ENCODE results near the gene RPS6KA1.

DNA sequence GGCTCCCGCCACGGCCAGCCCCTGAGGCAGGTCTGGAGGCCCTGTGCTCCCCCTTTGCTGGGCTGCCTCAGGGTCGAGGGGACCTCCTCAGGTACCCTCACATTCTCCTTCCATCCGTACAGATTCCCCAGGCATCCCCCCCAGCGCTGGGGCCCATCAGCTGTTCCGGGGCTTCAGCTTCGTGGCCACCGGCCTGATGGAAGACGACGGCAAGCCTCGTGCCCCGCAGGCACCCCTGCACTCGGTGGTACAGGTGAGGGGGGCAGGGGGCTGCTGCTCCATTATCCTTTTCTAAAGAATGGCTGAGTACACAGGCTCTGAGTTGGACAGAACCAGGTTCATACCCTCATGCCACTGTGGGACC lies 29.1 kb downstream of the RPS6KA1 start:
- TF ChIP-seq, protein P1, sequence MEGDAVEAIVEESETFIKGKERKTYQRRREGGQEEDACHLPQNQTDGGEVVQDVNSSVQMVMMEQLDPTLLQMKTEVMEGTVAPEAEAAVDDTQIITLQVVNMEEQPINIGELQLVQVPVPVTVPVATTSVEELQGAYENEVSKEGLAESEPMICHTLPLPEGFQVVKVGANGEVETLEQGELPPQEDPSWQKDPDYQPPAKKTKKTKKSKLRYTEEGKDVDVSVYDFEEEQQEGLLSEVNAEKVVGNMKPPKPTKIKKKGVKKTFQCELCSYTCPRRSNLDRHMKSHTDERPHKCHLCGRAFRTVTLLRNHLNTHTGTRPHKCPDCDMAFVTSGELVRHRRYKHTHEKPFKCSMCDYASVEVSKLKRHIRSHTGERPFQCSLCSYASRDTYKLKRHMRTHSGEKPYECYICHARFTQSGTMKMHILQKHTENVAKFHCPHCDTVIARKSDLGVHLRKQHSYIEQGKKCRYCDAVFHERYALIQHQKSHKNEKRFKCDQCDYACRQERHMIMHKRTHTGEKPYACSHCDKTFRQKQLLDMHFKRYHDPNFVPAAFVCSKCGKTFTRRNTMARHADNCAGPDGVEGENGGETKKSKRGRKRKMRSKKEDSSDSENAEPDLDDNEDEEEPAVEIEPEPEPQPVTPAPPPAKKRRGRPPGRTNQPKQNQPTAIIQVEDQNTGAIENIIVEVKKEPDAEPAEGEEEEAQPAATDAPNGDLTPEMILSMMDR (IDR thresholded peaks at IDR 0.05 in 8 of 11, conservative IDR thresholded peaks at IDR 0.05 in 3 of 11): no peak
- TF ChIP-seq POLR2A (IDR thresholded peaks at IDR 0.05): no peak
- TF ChIP-seq POLR2AphosphoS5 (IDR thresholded peaks at IDR 0.05): peak in 1 of 3 donors; percentile 64
